Fibroblast of the conjunctiva (primary cell): Measurements from ENCODE around the gene PGAP3.

Source experiments
- DNase-seq: peaks from one replicate; pipeline ENCODE4 v3.0.0-alpha.2; 2010; ENCODE audit warnings: low read depth

PGAP3 gene

DNA sequence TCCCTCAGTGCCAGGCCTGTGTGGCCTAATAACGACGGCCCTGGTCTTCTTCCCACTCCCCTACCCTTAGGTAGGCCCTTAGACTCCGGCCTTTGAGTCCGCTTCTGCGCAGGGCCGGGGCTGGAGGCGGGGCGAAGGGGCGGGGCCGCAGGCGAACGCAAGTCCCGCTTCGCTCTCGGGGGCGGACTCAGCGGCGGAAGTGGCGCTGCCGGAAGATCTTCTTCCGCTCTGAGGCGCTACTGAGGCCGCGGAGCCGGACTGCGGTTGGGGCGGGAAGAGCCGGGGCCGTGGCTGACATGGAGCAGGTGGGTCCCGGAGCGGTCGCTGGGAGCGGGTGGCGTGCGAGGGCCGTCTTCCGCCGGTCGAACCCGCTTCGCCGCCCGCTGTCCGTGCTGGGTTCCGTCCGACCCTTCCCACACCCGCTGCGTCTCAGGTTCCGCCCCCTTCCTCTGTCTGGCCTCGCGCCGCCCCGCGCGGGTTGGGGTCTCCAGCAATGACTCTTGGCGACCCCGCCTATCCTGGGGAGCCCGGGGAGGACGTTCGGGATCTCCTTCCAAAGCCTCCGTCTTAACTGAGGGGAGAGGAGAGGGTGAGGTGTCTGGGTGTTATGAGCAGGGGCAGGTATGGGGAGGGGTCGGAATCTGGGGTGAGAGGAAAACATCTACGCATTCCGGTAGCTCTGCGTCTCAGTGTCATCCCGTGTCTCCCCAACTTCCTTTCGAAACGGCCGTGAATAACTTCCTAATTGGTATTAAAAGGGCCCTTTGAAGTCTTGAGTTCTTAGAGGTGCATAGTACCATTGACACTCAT lies 50.7 kb downstream of the PGAP3 start, which contains the start of gene STARD3:
Gene STARD3 (plus strand): TSS at position 218 of the 810 bp plus-strand sequence. CDS start 16,388 bp downstream, outside the sequence.
- peak; percentile 70 for DNase-seq

DNA sequence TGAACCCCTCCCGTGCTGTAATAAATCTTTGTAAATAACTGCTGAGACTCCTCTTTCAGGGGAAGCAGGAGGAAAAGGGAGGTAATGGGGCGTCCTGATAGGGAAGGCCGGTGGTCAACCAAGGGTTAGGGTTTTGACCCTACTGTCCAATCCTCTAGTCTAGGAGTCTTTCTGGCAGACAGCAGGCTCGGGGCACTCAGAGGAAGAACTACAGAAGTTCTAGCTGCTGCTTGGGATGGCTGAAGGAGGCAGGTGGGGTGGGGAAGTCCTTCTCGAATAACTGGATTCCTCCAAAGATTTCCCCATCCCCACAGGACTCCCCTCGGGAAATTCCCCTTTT lies 51.3 kb downstream of the PGAP3 start:
- DNase-seq, result no peak

DNA sequence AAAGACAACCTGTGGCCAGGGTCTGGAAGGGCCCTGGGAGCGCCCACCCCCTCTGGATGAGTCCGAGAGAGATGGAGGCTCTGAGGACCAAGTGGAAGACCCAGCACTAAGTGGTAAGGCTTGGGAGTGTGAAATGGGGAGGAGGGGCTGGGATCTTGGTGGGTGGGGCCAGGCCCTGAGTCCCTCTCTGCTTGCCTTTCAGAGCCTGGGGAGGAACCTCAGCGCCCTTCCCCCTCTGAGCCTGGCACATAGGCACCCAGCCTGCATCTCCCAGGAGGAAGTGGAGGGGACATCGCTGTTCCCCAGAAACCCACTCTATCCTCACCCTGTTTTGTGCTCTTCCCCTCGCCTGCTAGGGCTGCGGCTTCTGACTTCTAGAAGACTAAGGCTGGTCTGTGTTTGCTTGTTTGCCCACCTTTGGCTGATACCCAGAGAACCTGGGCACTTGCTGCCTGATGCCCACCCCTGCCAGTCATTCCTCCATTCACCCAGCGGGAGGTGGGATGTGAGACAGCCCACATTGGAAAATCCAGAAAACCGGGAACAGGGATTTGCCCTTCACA lies 52.2 kb downstream of the PGAP3 start:
- no peak for DNase-seq

DNA sequence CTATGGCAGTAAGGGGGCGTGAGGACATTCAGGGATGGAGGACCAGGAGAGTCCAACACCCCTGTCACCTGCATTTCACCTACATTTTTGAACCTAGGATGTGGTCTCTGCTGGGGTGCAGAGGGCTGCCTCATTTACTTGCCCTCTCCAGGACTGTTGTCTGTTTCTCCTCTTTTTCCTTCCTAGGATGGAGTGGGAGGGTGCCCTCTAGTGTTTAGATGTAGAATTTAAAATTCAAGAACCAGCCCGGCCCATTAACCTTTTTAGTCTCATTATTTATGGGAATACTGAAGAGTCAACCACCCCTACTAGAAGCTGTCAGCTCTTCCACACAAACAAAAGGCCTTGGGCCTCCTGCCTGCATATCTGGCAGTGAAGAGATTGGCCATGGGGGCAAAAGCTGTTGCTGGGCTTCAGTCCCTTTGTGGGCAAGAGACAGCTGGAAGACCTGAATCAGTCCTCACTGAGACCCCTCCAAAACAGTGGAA lies 53.4 kb downstream of the PGAP3 start:
- no peak for DNase-seq

DNA sequence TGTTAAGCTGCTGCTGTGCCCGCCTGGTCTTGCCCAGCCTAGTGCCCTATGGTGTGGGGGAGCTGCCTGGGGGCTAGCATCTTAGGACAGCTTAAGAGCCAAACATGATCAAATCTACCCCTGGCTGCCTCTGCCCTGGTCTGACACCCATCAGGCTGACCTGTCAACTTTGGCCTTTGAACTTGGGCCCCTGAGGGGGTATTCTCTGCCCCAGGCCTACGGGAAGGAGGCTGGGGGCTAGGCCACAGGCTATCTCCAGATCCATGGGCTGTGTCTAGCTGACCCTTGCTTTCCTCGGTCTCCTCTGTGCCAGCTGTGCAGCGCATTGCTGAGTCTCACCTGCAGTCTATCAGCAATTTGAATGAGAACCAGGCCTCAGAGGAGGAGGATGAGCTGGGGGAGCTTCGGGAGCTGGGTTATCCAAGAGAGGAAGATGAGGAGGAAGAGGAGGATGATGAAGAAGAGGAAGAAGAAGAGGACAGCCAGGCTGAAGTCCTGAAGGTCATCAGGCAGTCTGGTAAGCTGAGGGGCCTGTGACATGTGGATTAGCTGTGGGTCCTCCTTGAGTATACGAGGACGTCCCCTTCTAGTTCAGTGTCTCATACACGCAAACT lies 54.2 kb downstream of the PGAP3 start:
- DNase-seq, result no peak

DNA sequence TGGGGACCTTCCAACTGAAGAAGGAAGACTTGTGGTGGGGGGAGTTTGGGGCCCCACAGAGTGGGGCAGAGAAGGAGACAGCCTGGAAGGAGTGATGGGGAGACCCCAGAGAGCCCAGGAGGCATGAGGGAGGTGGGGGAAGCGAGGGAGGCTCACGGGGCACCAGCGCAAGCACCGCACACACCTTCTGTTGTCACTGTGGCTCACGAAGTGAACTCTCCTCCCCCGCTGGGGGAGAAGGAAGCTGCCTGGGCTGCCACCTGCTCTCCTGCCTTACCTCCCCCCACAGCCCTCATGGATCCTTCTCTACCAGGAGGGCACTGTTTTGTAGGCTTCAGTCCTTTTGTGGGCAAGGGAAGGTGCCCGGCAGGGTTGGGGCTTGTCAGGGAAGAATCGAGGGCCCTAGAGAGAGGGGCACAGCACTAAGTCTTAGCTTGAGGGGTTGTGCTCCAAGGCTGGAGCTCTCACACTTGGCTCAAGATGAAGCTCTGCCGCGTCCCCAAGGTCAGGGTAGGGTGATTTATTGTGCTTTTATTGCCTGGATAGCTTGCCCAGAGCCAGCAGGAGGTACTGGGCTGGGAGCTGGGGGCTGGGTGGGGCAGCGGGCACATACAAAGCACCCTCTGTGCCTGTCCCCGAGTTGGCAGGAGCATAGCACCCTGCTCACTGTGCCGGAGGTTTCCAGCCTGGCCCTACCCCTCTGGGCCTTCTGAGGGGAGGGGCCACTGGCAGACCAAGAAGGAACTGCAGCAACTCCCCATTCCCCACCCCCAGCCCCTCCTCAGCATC lies 55.5 kb downstream of the PGAP3 start:
- no peak for DNase-seq

DNA sequence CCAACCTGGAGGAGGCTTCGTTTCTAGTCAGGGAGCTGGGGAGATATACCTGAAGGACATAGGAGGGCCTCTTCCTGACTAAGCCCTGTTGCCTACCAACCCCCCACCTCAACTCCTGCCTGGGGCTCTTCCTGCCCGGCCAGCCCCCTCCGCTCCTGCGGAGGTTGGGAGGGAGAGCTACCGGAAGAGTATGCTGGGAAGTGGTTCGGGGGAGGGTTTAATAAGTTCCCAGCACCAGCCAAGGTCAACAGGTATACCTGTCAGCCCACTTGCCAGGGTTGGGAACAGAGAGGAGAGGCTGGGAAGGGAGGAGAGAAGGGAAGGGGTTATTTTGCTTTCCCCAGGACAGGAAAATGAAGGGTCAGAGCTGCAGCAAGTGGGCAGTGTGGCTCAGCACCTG lies 56.5 kb downstream of the PGAP3 start:
- no peak for DNase-seq

DNA sequence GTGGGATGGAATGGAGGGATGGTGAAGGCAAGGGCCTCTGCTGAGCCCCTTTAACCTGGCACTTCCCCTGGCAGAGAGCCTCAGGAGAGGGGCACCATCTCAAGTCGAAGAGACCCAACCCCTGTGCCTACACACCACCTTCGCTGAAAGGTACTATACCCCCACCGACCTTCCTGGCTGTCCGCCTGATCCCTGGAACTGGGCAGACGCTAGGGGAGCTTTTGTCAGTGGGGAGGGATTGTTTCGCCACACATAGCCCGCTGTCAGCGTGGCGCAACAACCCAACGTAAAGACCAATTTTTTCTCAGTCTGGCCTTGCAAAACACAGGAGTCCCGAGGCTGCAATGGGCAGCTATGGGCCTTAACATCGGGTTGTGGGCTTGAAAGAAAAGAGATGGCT lies 58.0 kb downstream of the PGAP3 start:
- no peak for DNase-seq

DNA sequence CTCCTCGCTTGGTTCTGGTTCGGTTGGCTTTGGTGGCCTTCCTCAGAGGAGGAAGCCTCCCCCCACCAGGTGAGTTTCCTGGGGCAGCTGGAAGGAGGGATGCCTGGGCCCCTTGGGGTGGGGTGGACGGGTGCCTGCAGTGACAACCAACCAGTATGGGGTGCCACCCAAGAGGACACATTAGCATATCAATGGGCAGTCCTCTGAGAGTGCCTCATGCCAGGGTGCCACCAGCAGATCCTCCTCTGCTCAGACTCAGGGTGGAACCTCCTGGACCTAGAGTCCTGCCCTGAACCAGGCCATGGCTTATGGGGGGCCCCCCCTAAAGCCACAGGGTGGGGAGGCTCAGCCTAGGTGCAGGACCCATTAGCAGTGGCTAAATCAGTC lies 58.4 kb downstream of the PGAP3 start:
- DNase-seq, result no peak

DNA sequence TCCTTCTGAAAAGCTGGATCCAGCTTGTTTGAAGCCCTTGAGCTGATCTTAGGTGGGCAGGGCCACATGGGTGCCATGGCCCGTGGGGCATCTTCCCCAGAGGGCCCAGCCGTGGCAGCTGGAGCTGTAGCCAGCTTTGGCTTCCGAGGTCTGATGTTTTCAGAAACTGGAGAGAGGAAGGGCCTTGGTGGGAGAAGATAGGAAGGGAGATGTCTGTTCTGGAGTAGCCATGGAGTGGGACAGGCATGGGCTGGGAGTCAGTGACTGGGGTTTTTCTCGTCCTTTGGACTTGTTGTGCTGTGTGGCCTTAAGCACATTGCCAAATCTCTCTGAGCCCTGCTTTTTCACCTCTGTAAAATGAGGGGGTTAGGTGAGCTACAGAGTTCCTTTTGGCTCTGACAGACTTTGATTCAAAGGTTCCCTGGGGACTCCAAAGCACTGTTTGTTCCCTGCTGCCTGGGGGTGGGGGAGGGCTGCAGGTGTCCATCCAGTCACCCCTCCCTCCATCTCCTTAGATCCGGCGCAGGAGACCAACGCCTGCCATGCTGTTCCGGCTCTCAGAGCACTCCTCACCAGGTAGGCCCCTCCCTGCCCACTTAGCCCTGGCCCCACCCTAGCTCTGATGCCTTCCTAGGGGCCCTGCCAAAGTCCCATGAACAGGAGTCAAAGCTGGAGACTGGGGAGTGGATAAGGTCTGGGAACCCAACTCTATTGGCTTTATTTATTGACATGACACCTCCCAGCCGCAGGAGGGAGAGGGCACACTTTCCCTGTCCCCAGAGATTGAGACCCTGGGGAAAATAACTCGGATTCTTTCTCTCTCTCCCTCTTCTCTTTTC lies 59.0 kb downstream of the PGAP3 start:
- no peak for DNase-seq

DNA sequence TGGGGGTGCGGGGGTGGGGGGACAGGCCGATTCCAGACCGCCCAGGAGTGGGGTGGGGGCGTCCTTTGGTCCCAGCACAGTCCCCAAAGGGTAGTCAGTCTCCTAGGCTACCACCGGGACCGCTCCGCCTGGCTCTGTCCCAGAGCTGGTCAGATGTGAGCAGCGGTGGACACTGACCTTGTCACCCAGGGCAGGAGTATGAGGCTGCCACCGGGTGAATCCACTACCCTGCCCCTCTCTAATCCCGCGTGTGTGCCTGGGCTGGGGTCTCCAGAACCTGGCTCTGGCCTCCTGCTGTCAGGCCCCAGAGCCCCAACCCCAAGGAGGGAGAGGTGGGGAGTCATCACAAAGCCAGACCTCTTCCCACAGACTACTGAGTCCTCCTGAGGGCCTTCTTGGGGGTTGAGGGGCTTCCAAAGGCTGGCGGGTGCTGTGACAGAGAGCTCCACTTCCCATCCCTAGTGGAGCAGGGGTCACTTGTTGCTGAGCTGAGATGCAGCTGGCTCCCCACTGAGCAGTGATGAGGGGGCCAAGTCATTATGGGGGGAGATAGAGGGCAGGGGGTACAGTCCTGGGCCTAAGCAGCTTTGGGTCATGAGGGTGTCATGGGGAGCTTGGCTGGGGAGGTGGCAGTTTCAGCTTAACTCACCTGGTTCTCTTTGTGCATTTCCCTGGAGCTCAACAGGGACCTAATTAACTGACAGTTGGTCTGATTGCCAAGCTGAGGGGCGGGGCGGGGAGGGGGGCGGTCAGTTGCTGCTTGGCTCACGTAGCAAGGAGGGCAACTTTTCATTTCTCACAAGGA lies 59.9 kb downstream of the PGAP3 start:
- DNase-seq, result no peak

DNA sequence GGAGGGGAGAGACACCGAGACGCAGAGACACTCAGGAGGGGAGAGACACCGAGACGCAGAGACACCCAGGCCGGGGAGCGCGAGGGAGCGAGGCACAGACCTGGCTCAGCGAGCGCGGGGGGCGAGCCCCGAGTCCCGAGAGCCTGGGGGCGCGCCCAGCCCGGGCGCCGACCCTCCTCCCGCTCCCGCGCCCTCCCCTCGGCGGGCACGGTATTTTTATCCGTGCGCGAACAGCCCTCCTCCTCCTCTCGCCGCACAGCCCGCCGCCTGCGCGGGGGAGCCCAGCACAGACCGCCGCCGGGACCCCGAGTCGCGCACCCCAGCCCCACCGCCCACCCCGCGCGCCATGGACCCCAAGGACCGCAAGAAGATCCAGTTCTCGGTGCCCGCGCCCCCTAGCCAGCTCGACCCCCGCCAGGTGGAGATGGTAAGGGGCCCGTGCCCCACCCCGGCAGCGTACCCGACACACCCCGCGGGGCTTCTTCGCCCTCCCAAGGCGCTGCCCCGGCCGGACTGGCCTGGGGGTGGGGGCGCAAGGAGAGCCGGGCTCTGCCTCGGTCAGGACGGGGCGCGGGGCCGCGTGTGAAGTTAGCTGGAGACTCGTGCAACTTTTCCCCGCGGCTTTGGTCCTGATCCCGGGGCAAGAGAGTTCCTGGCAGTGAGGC lies 60.7 kb downstream of the PGAP3 start:
- no peak for DNase-seq

DNA sequence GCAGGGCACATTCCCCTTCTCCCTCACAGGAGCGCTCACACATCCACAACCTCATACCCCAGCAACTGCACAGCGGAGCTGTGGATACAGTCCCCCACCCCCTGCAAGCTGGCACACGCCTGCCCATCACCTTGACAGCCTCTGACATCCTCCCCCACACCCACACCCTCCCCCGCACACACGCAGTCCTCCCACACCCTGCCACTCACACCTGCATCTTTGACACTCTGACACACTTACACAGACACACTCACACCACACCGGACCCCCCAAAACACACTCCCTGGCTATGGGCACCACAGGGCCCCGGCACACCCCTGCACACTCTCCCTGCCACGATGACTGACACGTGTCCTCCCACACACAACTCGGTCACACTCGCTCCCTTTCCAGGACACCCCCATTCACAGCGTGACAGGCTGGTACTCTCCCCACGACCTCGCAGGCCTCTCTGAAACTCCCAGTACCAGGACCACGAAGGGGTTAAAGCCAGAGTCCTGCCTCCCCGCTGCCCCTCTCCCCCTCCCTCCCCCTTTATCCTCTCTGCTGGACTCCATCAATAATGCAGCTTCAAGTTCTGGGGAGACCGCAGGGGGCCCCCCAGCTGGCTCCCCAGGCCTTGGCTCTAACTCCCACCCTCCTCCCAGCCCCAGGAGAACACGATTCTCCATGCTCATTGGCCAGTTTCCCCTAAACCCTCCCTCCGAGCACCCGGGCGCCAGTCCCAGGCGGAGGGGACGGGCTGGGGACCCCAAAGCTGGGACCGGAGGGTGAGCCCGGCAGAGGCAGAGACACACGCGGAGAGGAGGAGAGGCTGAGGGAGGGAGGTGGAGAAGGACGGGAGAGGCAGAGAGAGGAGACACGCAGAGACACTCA lies 61.4 kb downstream of the PGAP3 start, which contains the start of gene PPP1R1B:
Gene PPP1R1B (plus strand): TSS at position 782 of the 876 bp plus-strand sequence. CDS start 441 bp downstream, outside the sequence.
- DNase-seq, result no peak

DNA sequence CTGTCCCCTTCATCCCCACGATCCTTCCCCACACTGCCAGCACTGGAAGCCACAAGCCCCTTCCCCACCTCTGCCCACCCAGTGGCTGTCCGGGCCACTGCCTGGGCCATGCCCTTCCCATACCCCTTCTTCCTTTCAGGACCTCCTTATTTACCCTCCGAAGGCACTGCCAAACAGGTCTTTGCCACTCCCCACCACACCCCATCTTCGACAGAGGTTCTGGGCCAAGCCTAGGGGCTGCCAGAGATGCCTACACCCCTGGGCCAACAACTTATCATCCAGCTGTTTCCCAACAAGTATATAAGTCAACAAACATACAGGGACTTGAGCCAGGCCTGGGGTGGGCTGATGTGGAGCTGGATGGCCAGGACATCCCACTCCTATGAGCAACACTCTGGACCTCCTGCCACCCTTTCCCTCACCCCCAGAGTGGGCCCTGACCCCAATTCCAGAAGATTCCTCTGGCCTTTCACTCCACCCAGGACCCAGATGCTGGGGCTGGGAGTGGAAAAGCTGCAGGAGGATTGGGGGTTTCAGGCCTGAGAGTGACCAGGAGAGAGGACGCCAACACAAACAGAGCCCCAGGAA lies 62.6 kb downstream of the PGAP3 start:
- DNase-seq, result peak; percentile 30

DNA sequence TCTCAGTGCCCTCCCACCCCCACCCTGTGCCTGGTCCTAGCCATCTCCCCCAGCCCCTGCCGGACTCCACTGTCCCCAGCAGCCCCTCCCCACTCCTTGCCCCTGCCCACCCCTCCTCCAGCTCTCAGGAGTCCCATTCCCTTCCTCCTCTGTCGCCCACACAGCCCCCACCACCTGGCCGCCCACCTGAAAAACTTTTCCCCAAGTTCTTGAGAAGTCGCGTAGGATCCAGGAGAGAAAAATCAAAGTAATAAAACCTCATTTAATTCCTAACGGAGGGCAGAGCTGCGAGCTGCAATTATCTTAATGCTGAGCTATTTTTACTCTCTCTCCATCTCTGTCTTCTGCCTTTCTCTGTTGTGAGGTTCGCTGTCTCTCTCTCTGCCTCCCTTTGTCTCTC lies 63.5 kb downstream of the PGAP3 start:
- no peak for DNase-seq

DNA sequence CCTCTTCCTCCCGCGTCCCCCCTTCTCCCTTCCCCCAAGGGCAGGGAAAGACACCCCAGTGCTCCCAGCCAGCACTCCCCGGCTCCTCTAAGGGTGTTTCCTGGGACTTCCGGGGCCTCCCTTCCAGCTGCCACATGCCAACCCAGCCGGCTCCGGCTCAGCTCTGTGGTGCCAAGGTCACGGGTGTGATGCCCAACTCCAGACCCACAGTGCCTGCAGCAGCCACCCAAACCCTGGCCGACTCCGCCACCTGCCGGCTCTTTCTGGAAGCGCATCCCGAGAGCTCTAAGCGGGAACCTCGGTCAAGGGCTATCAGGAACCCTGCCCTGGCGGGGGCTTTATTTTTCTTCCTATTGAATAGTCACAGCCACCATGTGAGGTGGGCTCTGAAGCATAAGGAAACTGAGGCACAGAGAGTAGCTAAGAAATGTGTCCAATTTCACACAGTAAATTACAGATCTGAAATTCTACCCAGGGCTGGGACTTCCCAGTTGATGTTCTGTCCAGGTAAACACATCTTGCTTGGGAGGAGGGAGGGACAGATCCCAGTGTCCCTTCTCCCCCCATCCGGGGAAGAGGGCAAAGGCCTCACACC lies 64.4 kb downstream of the PGAP3 start:
- DNase-seq, result peak; percentile 35

DNA sequence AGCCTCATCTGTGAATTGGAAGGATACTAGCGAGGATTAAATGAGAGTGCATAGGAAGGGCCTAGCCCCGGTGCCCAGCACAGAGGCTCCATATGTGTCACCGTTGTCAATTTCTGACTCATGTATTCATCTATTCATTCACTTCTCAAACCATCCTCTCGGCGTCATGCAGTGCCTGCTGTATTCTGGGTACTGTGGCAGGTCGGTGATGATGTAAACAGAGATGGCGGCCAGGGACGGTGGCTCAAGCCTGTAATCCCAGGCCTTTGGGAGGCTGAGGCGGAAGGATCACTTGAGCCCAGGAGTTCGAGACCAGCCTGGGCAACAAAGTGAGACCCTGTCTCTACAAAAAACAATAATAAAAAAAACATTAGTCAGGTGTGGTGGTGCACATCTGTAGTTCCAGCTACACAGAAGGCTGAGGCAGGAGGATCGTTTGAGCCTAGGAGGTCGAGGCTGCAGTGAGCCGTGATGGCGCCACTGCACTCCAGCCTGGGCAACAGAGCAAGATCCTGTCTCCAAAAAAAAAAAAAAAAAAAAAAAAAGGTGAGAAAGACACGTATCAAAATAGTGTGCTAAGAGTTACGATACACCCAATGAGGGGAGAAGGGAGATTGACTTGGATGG lies 65.4 kb downstream of the PGAP3 start:
- no peak for DNase-seq
